Ovary (tissue), 9 donors: ENCODE results near the gene ARMC2. TPM values are rescaled to one million over a fixed set of nuclear protein-coding genes. Genes with fewer than 3 reads are reported as not detected.
"Not testable (repeated sequence)": the region's sequence is repeated elsewhere in the genome, so short reads cannot be mapped to it uniquely, and the experiment has no call there.

Source experiments
- DNase-seq, 5 donors: peaks; one replicate each; pipeline ENCODE4 v3.0.0-alpha.2; 2019 to 2020
- H3K27ac ChIP-seq, 2 donors: fragments of 200-600 bp; one replicate each; pipeline versions ENCODE4 v1.5.1 to v1.8.0; 2019 to 2022
- H3K27me3 ChIP-seq: fragments of 200-600 bp; one replicate; pipeline ENCODE4 v1.8.0; 2022
- H3K36me3 ChIP-seq: fragments of 200-600 bp; sonication (generic); one replicate; pipeline ENCODE4 v1.5.1; 2019
- H3K4me1 ChIP-seq: one replicate; pipeline ENCODE4 v1.8.1; 2013; ENCODE audit warnings: mild to moderate bottlenecking, moderate library complexity; ENCODE audit not compliant: insufficient read depth
- H3K4me3 ChIP-seq: fragments of 200-600 bp; sonication (generic); one replicate; pipeline ENCODE4 v1.5.1; 2017
- H3K9me3 ChIP-seq, 2 donors: fragments of 200-600 bp in 1 of 2; sonication (generic) in 1 of 2; one replicate each; pipeline versions ENCODE4 v1.5.1 to v1.8.1; 2013 to 2019; ENCODE audit warnings: mild to moderate bottlenecking in 1 of 2, moderate library complexity in 1 of 2
- CTCF ChIP-seq, 3 donors: fragments of 450-650 bp in 2 of 3; fragments of 200-600 bp in 1 of 3; IDR thresholded peaks; one replicate each; pipeline versions ENCODE4 v1.5.1 to v1.8.0; 2016 to 2022; ENCODE audit warnings: antibody characterized with exemption in 3 of 3, mild to moderate bottlenecking in 1 of 3
- EP300 ChIP-seq: sonication (generic); formaldehyde crosslinking; IDR thresholded peaks from one replicate; pipeline ENCODE4 v1.6.1; 2017; ENCODE audit warnings: antibody characterized with exemption
- POLR2A ChIP-seq: fragments of 450-650 bp; IDR thresholded peaks from one replicate; pipeline ENCODE4 v1.6.1; 2017; ENCODE audit warnings: antibody characterized with exemption, mild to moderate bottlenecking, moderate library complexity
- WGBS, 3 donors: extraction: QIAGEN DNeasy Blood & Tissue Kit in 1 of 3; methylation state at CpG; one replicate each; pipeline versions ENCODE4 v1.1.5 to v1.1.7; 2013 to 2017; 5-methylcytosine and 5-hydroxymethylcytosine counted together
- intact Hi-C, 4 donors: fragments of 100-400 bp; cut with DNase I; formaldehyde crosslinking; loops; one replicate each; pipeline versions ENCODE4 v1.11.0 to v1.15.1; 2022 to 2023
- polyA plus RNA-seq, 2 donors: library from polyadenylated mRNA; stranded (reverse); fragments of 200-250 nt in 1 of 2; fragments of 350-450 nt in 1 of 2; fragmentation: Illumina TruSeq in 1 of 2; extraction: RNeasy Lipid Tissue Mini Kit (QIAGEN cat#74804) in 1 of 2; gene quantifications; one replicate each; pipeline ENCODE4 v1.2.3, GENCODE V29; 2013 to 2014
- total RNA-seq, 7 donors: library from RNA; depleted of rRNA in 2 of 7; stranded (reverse); fragments of >200 nt in 2 of 7; fragmentation: NEBNext Ultra II Directional in 3 of 7; extraction: Animal tissue kit (Norgen Biotek cat#: 25700) in 3 of 7; gene quantifications; one replicate each; pipeline versions ENCODE4 v1.1.0 to v1.2.4, GENCODE V29; 2016 to 2023
- donor health status: DM: no; HTN: no; CAD: no; lungs with moderate emphysema.
- donor health status: DM: no; HTN: no; CAD: no.
- donor health status: Bipolar disorder and iron deficiency.
- donor health status: DM: yes; HTN: yes; CAD: no.
- donor health status: DM: no; HTN: no; CAD: no.
- donor health status: DM: yes; HTN: yes; CAD: no.

Gene ARMC2
- total and polyA plus RNA-seq, 9 donors: 3.2 to 14.7 (median 9.2) TPM

- Histone ChIP-seq H3K27me3 (no peaks in the 10 kb centered on the region), H3K36me3 (no peaks in the 10 kb centered on the region), H3K4me1 (peaks cover 1% of the 10 kb centered on the region), H3K27ac (no peak overlapping the region), H3K9me3 (no peaks in the 10 kb centered on the region), H3K4me3 (no peak overlapping the region)
- WGBS, 3 donors: 95 to 100% (median 98%) methylated on average over 2 of the region's 2 CpGs
- intact Hi-C loops: no loop called here
- no peak for DNase-seq
- no peak for TF ChIP-seq POLR2A
- TF ChIP-seq EP300: no peak
- TF ChIP-seq CTCF (IDR thresholded peaks at IDR 0.05): no peak
Measured at GRCh38 chr6:108809211-108809610, 39.0 kb upstream of the ARMC2 start.

- TF ChIP-seq POLR2A (no peak), EP300 (no peak), CTCF (IDR thresholded peaks at IDR 0.05) (no peak)
- Histone ChIP-seq H3K27me3 (no peaks in the 10 kb centered on the region), H3K4me1 (peaks cover 1% of the 10 kb centered on the region), H3K4me3 (no peak overlapping the region), H3K36me3 (no peaks in the 10 kb centered on the region), H3K27ac (peak overlapping the region in 1 of 2 donors; percentile 7), H3K9me3 (no peaks in the 10 kb centered on the region)
- 39 to 71% (median 63%) methylated on average over 1 of the region's 1 CpG for WGBS, 3 donors
- DNase-seq: no peak
- intact Hi-C loops: no loop called here
Measured at GRCh38 chr6:108810057-108810643, 38.1 kb upstream of the ARMC2 start.

- intact Hi-C loops: no loop called here
Measured at GRCh38 chr6:108811490-108811889, 36.7 kb upstream of the ARMC2 start.

GRCh38 chr6:108813218-108813617, 35.0 kb upstream of the ARMC2 start:
- DNase-seq, H3K27me3 ChIP-seq, intact Hi-C loops, H3K9me3 ChIP-seq, H3K27ac ChIP-seq, H3K4me3 ChIP-seq, H3K36me3 ChIP-seq, H3K4me1 ChIP-seq: not testable (repeated sequence)
- WGBS, 3 donors: 58 to 66% (median 64%) methylated on average over 3 of the region's 3 CpGs

More at GRCh38 chr6:108811490-108811889, 36.7 kb upstream of the ARMC2 start:
- Histone ChIP-seq H3K36me3 (no peaks in the 10 kb centered on the region), H3K27me3 (no peaks in the 10 kb centered on the region), H3K4me3 (no peak overlapping the region), H3K27ac (no peak overlapping the region), H3K4me1 (peaks cover 1% of the 10 kb centered on the region), H3K9me3 (no peaks in the 10 kb centered on the region)
- TF ChIP-seq POLR2A (no peak), EP300 (no peak), CTCF (IDR thresholded peaks at IDR 0.05) (no peak)
- DNase-seq: no peak
- 69 to 77% (median 75%) methylated on average over 7 of the region's 7 CpGs for WGBS, 3 donors

GRCh38 chr6:108817276-108817675, 30.9 kb upstream of the ARMC2 start:
- intact Hi-C loops, H3K27ac ChIP-seq, DNase-seq, H3K9me3 ChIP-seq, H3K4me1 ChIP-seq, H3K36me3 ChIP-seq, H3K27me3 ChIP-seq, H3K4me3 ChIP-seq: not testable (repeated sequence)
- WGBS, 3 donors: 76 to 89% (median 83%) methylated on average over 7 of the region's 7 CpGs
